BJ (cell line): ENCODE measurements around the gene NOL4. TPM values are rescaled to one million over a fixed set of nuclear protein-coding genes. Genes with fewer than 3 reads are reported as not detected.
"Not testable (repeated sequence)": the region's sequence is repeated elsewhere in the genome, so short reads cannot be mapped to it uniquely, and the experiment has no call there.

ENCODE experiments used
- CTCF ChIA-PET: fragments of 350-600 bp; formaldehyde crosslinking; extraction: SDS; loops from one replicate; lab custom pipeline; 2021; ENCODE audit warnings: antibody characterized with exemption, inconsistent platforms; lab: Yijun Ruan, JAX
- POLR2A ChIA-PET: fragments of 300-600 bp; sonication (Branson Sonifier 250); formaldehyde crosslinking; extraction: SDS; loops from one replicate; lab custom pipeline; 2021; ENCODE audit warnings: antibody characterized with exemption; lab: Charles Lee
- DNase-seq: peaks from one replicate; pipeline ENCODE4 v3.0.0-alpha.2; 2011; ENCODE audit warnings: low read depth
- H3K27me3 ChIP-seq: 2 replicates; pipeline ENCODE4 v1.6.0; 2011; ENCODE audit warnings: low read length; ENCODE audit not compliant: control insufficient read depth, insufficient read depth
- H3K36me3 ChIP-seq: 2 replicates; pipeline ENCODE4 v1.5.1; 2011; ENCODE audit warnings: low read length; ENCODE audit not compliant: control insufficient read depth, insufficient read depth
- H3K4me3 ChIP-seq: 2 replicates; pipeline ENCODE4 v1.5.1; 2011; ENCODE audit warnings: low read depth, mild to moderate bottlenecking, control low read depth, low read length
- polyA plus RNA-seq: library from polyadenylated mRNA; depleted of rRNA; stranded (reverse); fragments of >200 nt; gene quantifications from 2 replicates; pipeline ENCODE4 v1.2.3, GENCODE V29; 2011
- TF ChIP-seq, protein P1 (sequence below): IDR thresholded peaks from 2 replicates; pipeline ENCODE4 v1.5.1; 2011; ENCODE audit warnings: low read depth, mild to moderate bottlenecking, control low read depth, inconsistent platforms, low read length, moderate library complexity; ENCODE audit not compliant: insufficient read depth

Gene NOL4
- polyA plus RNA-seq, 1 experiment, result not detected

GRCh38 chr18:34248727-34249126, 24.0 kb upstream of the NOL4 start:
- no peak overlapping the region for H3K4me3 ChIP-seq
- CTCF ChIA-PET, result no interaction called here
- H3K36me3 ChIP-seq, result no peaks in the 10 kb centered on the region
- POLR2A ChIA-PET, result no interaction called here
- TF ChIP-seq, protein P1, sequence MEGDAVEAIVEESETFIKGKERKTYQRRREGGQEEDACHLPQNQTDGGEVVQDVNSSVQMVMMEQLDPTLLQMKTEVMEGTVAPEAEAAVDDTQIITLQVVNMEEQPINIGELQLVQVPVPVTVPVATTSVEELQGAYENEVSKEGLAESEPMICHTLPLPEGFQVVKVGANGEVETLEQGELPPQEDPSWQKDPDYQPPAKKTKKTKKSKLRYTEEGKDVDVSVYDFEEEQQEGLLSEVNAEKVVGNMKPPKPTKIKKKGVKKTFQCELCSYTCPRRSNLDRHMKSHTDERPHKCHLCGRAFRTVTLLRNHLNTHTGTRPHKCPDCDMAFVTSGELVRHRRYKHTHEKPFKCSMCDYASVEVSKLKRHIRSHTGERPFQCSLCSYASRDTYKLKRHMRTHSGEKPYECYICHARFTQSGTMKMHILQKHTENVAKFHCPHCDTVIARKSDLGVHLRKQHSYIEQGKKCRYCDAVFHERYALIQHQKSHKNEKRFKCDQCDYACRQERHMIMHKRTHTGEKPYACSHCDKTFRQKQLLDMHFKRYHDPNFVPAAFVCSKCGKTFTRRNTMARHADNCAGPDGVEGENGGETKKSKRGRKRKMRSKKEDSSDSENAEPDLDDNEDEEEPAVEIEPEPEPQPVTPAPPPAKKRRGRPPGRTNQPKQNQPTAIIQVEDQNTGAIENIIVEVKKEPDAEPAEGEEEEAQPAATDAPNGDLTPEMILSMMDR, result no peak
- no peak for DNase-seq
- H3K27me3 ChIP-seq, result no peaks in the 10 kb centered on the region

DNA sequence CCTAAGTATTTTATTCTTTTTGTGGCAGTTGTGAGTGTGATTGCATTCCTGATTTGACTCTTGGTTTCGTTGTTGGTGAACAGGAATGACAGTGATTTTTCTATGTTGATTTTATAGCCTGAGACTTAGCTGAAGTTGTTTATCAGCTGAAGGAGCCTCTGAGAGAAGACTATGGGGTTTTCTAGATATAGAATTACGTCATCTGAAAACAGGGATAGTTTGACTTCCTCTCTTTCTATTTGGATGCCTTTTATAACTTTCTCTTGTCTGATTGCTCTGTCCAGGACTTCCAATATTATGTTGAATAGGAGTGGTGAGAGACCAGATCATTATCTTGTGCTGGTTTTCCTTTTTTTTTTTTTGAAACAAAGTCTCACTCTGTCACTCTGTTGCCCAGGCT, 18.0 kb upstream of the NOL4 start:
- ChIA-PET CTCF (no interaction called here), POLR2A (no interaction called here)
- TF ChIP-seq, protein P1, result no peak
- Histone ChIP-seq H3K27me3 (no peaks in the 10 kb centered on the region), H3K36me3 (no peaks in the 10 kb centered on the region), H3K4me3 (no peak overlapping the region)
- DNase-seq, result no peak

DNA sequence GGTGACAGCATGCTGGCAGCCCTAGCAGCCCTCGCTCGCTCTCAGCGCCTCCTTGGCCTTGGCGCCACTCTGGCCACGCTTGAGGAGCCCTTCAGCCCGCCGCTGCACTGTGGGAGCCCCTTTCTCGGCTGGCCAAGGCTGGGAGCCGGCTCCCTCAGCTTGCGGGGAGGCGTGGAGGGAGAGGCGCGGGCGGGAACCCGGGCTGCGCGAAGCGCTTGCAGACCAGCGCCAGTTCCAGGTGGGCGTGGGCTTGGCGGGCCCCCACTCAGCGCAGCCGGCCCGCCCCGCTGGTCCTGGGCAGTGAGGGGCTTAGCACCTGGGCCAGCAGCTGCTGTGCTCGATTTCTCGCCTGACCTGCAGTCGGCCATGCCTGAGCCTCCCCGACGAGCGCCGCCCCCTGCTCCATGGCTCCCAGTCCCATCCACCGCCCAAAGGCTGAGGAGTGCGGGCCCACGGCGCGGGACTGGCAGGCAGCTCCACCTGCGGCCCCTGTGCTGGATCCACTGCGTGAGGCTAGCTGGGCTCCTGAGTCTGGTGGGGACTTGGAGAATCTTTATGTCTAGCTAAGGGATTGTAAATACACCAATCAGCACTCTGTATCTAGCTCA, 9.2 kb upstream of the NOL4 start:
- CTCF ChIA-PET, result interaction anchor here (0.5 kb wide), 1 partner anchor 940 kb away, joined by 3 read pairs; no protein-coding TSS in a partner anchor
- H3K4me3 ChIP-seq, H3K27me3 ChIP-seq, H3K36me3 ChIP-seq, DNase-seq, POLR2A ChIA-PET: not testable (repeated sequence)

DNA sequence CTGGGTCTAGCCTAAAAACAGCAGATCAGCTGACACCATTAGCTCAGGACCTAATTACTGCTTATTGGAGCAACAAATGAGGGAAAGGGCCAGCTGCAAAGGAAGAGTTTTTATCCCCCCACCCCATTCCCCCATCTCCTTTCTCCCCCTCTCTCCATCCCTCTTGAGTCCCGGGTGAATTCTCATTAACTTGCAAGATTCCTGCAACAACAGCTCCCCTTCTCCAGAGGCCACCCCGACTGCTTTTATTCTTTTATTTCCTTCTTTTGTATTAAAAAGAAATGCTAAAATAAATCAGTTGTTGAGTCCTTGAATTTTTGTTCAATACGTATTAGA, 473 bp upstream of the NOL4 start:
- ChIA-PET CTCF (no interaction called here), POLR2A (no interaction called here)
- Histone ChIP-seq H3K27me3 (peaks cover 13% of the 10 kb centered on the region), H3K36me3 (no peaks in the 10 kb centered on the region), H3K4me3 (no peak overlapping the region)
- no peak for DNase-seq
- TF ChIP-seq, protein P1, result no peak

DNA sequence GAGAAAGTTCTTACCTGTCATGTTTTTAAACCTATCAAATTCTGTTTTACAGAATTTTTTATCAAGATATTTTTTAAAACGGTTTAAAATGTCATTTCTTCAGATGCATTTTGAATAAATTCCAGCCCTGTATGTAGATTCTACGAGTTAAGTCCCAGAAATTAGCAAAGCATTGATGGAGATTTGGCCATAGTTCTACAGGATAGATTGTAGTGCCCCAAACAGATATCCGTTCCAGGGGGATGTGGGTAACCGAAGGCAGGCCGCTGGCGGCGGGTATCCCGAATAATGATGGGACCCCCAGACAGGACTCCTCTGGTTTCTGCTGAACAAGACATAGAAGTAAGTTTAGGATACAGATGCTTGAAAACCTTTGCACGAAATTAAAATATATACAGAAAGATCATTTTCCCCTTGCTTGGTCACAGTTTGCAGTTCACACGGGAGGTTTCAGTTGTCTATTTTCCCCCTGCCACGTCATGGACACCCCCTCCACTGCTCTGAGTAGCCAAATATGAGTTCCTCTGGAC, 755 bp downstream of the NOL4 start:
- CTCF ChIA-PET, result no interaction called here
- POLR2A ChIA-PET, result no interaction called here
- DNase-seq, result no peak
- Histone ChIP-seq H3K27me3 (peaks cover 13% of the 10 kb centered on the region), H3K36me3 (no peaks in the 10 kb centered on the region), H3K4me3 (no peak overlapping the region)
- TF ChIP-seq, protein P1, result no peak
